Measurements from ENCODE around the gene IL1RN.

- TF ChIP-seq, protein P1, sequence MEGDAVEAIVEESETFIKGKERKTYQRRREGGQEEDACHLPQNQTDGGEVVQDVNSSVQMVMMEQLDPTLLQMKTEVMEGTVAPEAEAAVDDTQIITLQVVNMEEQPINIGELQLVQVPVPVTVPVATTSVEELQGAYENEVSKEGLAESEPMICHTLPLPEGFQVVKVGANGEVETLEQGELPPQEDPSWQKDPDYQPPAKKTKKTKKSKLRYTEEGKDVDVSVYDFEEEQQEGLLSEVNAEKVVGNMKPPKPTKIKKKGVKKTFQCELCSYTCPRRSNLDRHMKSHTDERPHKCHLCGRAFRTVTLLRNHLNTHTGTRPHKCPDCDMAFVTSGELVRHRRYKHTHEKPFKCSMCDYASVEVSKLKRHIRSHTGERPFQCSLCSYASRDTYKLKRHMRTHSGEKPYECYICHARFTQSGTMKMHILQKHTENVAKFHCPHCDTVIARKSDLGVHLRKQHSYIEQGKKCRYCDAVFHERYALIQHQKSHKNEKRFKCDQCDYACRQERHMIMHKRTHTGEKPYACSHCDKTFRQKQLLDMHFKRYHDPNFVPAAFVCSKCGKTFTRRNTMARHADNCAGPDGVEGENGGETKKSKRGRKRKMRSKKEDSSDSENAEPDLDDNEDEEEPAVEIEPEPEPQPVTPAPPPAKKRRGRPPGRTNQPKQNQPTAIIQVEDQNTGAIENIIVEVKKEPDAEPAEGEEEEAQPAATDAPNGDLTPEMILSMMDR (IDR thresholded peaks at IDR 0.05) = no peak
- TF ChIP-seq POLR2AphosphoS5 (IDR thresholded peaks at IDR 0.05) (no peak), POLR2A (IDR thresholded peaks at IDR 0.05) (no peak)
Measured at GRCh38 chr2:113162173-113162572, 34.8 kb downstream of the IL1RN start.
